ENCODE measurements around the gene ATP10A. TPM values are rescaled to one million over a fixed set of nuclear protein-coding genes. Genes with fewer than 3 reads are reported as not detected.
"Not testable (repeated sequence)": the region's sequence is repeated elsewhere in the genome, so short reads cannot be mapped to it uniquely, and the experiment has no call there.

ATP10A gene
- total RNA-seq, 1 experiment from 2014 or later: 2.0 TPM

DNA sequence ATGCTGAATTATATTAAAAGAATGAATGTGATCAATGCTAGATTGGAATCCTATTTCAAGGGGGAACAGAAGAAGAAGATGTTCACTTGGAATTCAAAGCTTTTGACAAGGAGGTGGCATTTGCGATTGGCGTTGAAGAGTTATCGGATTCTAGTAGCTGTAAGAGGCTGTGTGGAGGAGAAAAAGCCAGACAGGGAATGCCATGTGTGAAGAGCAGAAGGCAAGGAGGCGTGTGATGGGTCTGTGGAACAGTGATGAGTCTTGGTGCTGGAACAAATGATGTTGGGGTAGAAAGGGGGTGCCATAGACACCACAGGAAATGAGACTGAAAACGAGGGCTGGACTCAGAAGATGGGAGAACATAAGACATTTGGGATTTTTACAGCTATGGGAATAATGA, 30.5 kb upstream of the ATP10A start:
- no peaks in the 10 kb centered on the region for H3K27me3 ChIP-seq (ENCODE audit: control insufficient read depth, insufficient read depth, low read length)
- DNase-seq: no peak
- no peaks in the 10 kb centered on the region for H3K36me3 ChIP-seq (replicated peaks; ENCODE audit: control insufficient read depth, insufficient read depth, low read length)
- no peak overlapping the region for H3K4me3 ChIP-seq (ENCODE audit: insufficient read depth, low read depth, low read length)

DNA sequence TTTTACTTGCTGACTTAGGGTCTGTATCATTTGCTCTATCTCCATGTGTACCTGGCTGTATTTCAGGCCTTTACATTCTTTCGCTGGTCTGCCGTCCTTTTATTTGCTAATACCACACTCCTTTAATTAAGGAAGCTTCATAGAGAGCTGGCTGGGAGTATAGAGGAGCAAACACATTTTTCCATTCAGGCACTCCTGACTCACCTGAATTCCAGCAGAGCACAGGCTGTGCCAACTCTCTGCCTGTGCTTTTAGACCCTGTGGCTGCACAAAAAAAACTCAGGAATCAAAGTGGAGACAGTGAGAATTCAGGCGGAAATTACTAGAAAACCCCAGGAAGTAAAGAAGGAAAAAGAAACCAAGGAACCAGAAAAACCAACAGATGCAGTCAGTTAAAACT, 29.0 kb upstream of the ATP10A start:
- Histone ChIP-seq H3K36me3 (replicated peaks; ENCODE audit: control insufficient read depth, insufficient read depth, low read length) (no peaks in the 10 kb centered on the region), H3K4me3 (ENCODE audit: insufficient read depth, low read depth, low read length) (no peak overlapping the region), H3K27me3 (ENCODE audit: control insufficient read depth, insufficient read depth, low read length) (no peaks in the 10 kb centered on the region)
- DNase-seq: no peak

DNA sequence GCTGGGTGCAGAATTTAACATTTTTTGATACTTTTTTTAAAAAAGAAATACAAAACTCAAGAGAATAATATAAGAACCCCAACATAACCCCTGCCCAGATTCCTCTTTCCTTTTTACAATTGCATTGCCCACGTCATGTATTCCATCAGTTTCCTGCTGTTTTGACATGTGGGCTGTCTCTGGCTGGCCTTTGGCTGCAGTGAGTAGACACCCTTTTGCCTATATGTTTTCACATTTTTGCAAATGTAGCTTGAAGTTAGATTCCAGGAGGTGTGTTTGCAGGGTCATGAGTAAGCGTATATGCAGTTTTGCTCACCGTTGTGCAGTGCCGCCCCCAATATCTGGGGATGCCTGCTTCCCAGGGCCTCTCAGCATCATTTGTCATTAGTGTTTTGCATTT, 28.0 kb upstream of the ATP10A start:
- Histone ChIP-seq H3K36me3 (replicated peaks; ENCODE audit: control insufficient read depth, insufficient read depth, low read length) (no peaks in the 10 kb centered on the region), H3K27me3 (ENCODE audit: control insufficient read depth, insufficient read depth, low read length) (no peaks in the 10 kb centered on the region), H3K4me3 (ENCODE audit: insufficient read depth, low read depth, low read length) (no peak overlapping the region)
- DNase-seq: no peak

DNA sequence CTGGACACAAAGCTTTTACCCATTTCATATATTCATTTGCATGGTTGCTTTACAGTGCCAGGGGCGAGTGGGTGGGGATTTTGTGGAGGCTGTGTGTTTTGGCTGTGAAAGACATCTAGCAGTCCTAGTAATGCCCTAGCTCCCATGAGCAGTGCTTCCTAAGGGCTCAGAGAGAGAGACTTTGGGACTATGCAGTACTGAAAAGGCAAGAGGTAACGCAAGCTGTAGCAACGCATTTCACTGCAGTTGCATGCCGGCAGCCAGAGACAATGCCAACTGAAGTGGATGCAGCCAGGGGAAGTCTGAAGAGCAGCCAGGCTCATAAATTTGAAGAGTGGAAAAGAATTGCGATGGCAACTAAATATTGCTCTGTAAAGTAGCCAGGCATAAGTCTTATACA, 27.4 kb upstream of the ATP10A start:
- H3K4me3 ChIP-seq (ENCODE audit: insufficient read depth, low read depth, low read length): no peak overlapping the region
- DNase-seq: no peak
- no peaks in the 10 kb centered on the region for H3K27me3 ChIP-seq (ENCODE audit: control insufficient read depth, insufficient read depth, low read length)
- H3K36me3 ChIP-seq (replicated peaks; ENCODE audit: control insufficient read depth, insufficient read depth, low read length): no peaks in the 10 kb centered on the region

DNA sequence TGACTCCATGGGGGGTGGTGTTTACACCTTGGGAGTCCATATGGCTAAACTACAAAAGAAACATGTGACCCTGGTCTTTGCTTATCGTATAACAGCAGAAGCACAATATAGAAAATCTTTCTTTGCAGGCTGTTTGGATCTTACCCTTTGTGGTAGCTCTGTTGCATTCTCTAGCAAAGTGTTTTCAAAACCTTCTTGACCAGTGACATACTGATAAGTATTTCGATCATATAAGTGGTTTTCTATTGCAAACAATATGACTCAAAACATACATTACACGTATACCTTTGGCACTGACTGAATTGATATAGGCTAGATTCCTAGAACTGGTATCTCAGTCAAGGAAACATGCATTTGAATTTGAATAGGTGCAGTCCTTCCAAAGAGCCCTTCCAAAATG, 24.7 kb upstream of the ATP10A start:
- Histone ChIP-seq H3K4me3 (ENCODE audit: insufficient read depth, low read depth, low read length) (no peak overlapping the region), H3K36me3 (replicated peaks; ENCODE audit: control insufficient read depth, insufficient read depth, low read length) (no peaks in the 10 kb centered on the region)

DNA sequence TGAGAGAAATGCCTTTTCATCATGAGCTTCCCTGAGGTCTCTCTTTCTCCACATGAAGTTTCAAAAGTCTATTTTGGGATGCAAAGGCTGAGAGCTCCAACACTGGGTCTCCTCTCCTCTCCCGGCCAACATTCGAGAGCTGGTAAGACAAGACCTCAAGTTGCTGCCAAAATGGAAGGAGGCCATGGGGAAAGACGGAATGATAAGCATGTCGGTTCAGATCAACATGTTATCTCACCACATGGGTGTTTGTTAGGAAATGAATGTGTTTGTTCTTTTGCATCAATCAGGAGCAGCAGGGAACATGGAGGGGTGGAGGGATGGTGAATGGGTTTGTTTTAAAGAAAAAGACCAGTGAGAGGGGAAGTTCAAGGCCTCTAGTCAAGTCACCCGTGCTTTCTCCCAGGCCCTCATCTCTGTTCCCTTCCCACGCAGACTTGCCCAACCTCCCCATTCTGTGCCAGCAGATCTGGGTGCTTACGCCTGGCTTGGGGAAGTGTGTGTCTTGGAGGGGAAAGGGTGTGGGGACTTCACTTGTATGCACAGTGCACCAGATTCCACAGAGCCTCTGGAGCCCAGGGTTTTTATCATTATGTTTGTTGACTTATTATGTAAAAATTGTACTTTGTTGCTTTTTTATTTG, 23.5 kb upstream of the ATP10A start:
- no peaks in the 10 kb centered on the region for H3K36me3 ChIP-seq (replicated peaks; ENCODE audit: control insufficient read depth, insufficient read depth, low read length)
- no peak for DNase-seq

More for the DNA sequence above, 24.7 kb upstream of the ATP10A start:
- H3K27me3 ChIP-seq (ENCODE audit: control insufficient read depth, insufficient read depth, low read length): no peaks in the 10 kb centered on the region
- DNase-seq: no peak

DNA sequence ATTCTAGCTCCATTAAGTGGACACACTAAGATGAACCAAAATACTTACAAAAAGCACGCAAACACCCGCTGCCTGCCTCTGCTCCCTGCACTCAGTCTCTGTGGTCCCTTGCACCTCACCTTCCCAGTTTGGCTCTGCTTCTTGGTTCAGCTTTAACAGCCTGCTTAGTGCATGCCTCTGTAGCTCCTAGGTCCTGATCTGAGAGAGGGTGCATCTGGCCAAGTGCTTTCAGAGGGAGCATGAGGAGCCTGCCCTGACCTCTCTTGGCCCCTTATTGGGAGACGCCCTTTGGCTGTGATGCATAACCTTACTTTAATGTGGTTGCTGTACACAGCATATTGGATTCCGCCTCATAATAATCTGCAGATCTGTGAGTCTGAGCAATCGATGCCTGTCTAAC, 21.2 kb upstream of the ATP10A start:
- H3K36me3 ChIP-seq (replicated peaks; ENCODE audit: control insufficient read depth, insufficient read depth, low read length): no peaks in the 10 kb centered on the region
- no peak for DNase-seq
- no peaks in the 10 kb centered on the region for H3K27me3 ChIP-seq (ENCODE audit: control insufficient read depth, insufficient read depth, low read length)
- no peak overlapping the region for H3K4me3 ChIP-seq (ENCODE audit: insufficient read depth, low read depth, low read length)

More for the DNA sequence above, 23.5 kb upstream of the ATP10A start:
- Histone ChIP-seq H3K27me3 (ENCODE audit: control insufficient read depth, insufficient read depth, low read length) (no peaks in the 10 kb centered on the region), H3K4me3 (ENCODE audit: insufficient read depth, low read depth, low read length) (no peak overlapping the region)

DNA sequence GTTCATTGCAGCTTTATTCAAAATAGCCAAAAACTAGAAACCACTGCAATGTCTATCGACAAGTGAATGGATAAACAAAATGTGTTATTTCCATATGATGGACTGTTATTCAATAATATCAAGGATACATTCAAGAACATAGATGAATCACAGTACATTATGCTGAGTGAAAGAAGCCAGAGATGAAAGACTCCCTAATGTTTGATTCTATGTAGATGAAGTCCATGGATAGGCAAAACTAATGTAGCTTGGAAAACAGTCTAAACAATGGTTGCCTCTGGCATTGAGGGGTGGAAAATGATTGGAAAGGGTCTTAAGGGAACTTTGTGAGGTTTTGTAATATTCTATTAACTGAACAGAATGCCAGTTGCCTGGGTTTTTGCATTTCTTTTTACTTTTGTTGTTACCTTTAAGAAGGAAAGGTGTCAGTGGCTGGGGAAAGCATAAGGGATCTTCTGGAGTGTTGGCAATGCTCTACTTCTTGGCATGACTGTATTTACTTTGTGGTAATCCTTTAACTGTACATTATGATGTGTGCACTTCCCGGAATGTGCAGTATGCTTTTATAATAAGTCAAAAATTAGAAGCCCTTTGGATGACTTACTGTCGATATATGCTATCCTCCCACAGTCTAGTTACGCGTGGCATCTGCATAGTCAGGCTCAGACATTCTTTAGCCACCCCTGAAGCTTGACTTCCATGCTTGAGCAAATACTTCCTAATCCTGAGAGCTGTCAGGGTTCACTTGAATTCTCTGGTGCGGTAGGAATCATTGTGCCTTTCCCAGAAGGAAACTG, 20.5 kb upstream of the ATP10A start:
- no peaks in the 10 kb centered on the region for H3K36me3 ChIP-seq (replicated peaks; ENCODE audit: control insufficient read depth, insufficient read depth, low read length)
- H3K4me3 ChIP-seq (ENCODE audit: insufficient read depth, low read depth, low read length): no peak overlapping the region
- no peaks in the 10 kb centered on the region for H3K27me3 ChIP-seq (ENCODE audit: control insufficient read depth, insufficient read depth, low read length)
- no peak for DNase-seq

DNA sequence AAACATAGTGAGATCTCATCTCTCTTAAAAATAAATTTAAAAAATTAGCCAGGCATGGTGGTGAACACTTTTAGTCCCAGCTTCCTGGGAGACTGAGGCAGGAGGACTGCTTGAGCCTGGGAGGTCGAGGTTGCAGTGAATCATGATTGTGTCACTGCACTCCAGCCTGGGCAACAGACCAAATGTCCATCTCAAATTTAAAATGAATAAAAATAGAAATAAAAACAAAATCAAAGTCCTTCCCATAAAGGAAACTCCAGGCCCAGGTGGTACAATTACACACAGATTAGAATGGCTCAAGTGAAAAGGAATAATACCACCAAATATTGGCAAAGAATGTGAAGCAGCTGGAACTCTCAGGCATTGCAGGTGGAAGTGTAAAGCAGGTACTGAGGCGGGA, 19.3 kb upstream of the ATP10A start:
- Histone ChIP-seq H3K4me3 (ENCODE audit: insufficient read depth, low read depth, low read length) (no peak overlapping the region), H3K27me3 (ENCODE audit: control insufficient read depth, insufficient read depth, low read length) (no peaks in the 10 kb centered on the region), H3K36me3 (replicated peaks; ENCODE audit: control insufficient read depth, insufficient read depth, low read length) (no peaks in the 10 kb centered on the region)
- no peak for DNase-seq

DNA sequence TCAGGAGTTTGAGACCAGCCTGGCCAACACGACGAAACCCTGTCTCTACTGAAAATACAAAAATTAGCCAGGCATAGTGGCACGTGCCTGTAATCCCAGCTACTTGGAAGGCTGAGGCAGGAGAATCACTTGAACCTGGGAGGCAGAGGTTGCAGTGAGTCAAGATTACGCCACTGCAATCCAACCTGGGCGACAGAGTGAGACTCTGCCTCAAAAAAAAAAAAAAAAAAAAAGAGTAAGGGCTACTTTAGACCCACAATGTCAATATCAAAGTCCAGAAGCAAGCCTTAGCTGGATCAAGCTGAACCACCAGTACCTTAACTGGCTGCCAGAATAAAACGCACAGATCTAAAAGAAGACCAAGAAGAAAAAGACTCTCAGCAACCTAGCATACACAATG, 17.8 kb upstream of the ATP10A start:
- DNase-seq; H3K36me3 ChIP-seq (replicated peaks; ENCODE audit: control insufficient read depth, insufficient read depth, low read length); H3K27me3 ChIP-seq (ENCODE audit: control insufficient read depth, insufficient read depth, low read length); H3K4me3 ChIP-seq (ENCODE audit: insufficient read depth, low read depth, low read length): not testable (repeated sequence)

DNA sequence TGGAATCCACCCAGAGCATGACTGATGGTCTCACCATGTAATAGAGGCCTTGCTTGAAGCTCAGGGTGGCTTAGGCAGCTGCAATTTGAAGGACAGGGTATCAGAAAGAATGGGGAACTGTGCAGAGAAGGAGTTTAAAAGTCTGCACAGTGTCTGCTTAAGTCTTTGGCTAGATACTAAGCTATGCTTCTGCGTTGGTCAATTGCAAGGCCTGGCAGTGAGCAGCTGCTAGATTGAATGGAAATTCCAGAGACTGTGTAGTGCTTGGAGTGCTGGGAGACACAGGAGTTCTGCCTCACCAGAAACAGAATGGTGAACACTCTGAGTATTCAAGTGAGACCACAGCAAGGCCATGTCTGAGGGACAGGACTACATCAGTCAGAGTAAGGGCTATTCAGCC, 17.3 kb upstream of the ATP10A start:
- Histone ChIP-seq H3K27me3 (ENCODE audit: control insufficient read depth, insufficient read depth, low read length) (no peaks in the 10 kb centered on the region), H3K4me3 (ENCODE audit: insufficient read depth, low read depth, low read length) (no peak overlapping the region), H3K36me3 (replicated peaks; ENCODE audit: control insufficient read depth, insufficient read depth, low read length) (no peaks in the 10 kb centered on the region)
- no peak for DNase-seq

DNA sequence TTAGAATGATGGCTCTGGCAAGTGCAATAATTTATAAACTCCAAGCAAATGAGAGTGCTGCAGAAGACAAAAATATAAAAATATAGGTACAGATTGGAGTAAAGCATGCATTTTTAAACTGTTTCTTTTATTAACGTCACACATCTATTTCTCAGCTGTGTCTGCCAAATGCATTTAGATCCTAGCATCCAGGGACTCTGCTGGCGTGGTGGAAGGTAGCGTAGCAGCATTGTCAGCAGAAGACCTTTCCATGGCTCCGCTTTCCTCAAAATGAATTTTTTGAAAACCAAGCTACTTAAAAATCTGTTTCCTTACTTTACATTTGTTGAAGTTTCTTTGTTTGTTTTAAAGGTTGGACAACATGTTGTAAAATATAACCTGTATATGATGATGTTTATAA, 16.3 kb upstream of the ATP10A start:
- Histone ChIP-seq H3K36me3 (replicated peaks; ENCODE audit: control insufficient read depth, insufficient read depth, low read length) (no peaks in the 10 kb centered on the region), H3K27me3 (ENCODE audit: control insufficient read depth, insufficient read depth, low read length) (no peaks in the 10 kb centered on the region), H3K4me3 (ENCODE audit: insufficient read depth, low read depth, low read length) (no peak overlapping the region)
- DNase-seq: no peak

DNA sequence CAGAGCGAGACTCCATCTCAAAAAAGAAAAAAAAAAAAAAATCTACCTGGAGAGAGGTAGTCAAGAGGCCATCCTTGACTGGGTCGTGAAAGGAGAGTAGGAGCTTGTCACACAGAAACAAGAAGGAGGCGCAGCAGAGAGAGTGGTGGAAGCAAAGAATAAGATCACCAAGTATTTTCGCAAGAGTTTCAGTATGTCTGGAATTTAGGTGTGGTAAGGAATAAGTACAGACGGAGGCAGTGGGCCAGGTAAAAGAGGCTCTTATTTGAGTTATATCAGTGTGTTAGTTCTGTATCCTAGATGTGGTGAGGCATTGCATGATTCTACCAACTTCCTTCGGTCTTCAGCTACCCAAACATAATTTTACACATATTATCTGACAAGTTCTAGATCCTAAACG, 14.6 kb upstream of the ATP10A start:
- Histone ChIP-seq H3K4me3 (ENCODE audit: insufficient read depth, low read depth, low read length) (no peak overlapping the region), H3K27me3 (ENCODE audit: control insufficient read depth, insufficient read depth, low read length) (no peaks in the 10 kb centered on the region), H3K36me3 (replicated peaks; ENCODE audit: control insufficient read depth, insufficient read depth, low read length) (no peaks in the 10 kb centered on the region)
- DNase-seq: no peak

DNA sequence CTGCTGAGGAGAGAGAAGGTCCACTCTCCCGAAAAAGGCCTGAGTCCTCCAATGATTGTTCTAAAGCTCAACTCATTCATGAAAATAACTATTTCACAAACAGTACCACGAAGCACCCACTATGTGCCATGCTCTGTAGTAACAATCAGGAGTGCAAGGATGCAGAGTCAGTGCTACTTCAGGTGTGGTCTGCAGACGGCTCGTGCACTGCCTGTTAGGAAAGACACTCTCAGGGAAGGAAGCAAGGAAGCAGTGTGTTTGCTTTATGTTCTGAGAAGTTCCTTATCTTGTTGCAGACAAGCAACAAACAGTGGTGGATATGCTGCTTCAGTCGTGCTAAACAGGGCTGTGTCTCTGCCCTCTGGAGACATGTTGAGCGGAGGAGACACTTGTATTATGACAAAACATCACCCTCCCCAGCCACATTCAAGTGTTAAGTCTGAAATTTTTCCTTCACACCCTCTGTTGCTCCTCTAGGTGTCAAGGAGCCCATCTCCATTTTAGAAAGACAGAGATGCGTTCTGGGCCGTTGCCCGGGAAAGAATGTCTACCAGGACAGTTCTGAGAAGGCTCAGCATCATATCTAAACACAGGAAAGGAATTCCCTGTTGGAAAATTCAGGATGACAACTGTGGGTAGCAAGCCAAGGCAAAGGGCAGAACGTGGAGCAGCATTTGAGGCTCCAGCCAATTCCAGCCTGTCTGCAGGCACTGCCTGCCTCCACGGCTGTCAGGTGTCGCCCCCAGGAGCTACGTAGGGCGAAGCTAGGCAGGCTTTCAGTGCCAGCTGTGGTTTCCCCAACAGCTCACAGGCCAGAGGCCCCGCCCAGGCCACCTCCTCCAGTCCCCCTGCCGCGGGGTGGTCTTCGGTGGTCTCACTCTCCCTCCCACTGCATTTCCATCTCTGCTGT, 13.4 kb upstream of the ATP10A start:
- Histone ChIP-seq H3K36me3 (replicated peaks; ENCODE audit: control insufficient read depth, insufficient read depth, low read length) (no peaks in the 10 kb centered on the region), H3K27me3 (ENCODE audit: control insufficient read depth, insufficient read depth, low read length) (no peaks in the 10 kb centered on the region), H3K4me3 (ENCODE audit: insufficient read depth, low read depth, low read length) (no peak overlapping the region)
- no peak for DNase-seq

DNA sequence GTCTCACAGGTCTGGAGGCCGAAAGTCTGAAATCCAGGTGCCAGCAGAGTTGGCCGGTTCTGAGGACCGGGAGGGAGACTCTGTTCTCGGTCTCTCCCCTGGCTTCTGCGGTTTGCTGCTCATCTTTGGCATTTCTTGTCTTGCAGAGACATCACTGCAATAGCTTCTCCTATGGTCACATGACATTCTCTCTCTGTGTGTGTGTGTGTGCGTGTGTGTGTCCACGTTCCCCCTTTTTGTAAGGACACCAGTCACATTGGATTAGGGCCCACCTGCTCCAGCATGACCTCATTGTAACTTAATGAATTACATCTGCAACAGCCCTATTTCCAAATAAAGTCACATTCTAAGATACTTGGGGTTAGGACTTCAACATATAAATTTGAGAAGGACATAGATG, 12.4 kb upstream of the ATP10A start:
- H3K36me3 ChIP-seq (replicated peaks; ENCODE audit: control insufficient read depth, insufficient read depth, low read length): no peaks in the 10 kb centered on the region
- H3K4me3 ChIP-seq (ENCODE audit: insufficient read depth, low read depth, low read length): no peak overlapping the region
- no peak for DNase-seq
- H3K27me3 ChIP-seq (ENCODE audit: control insufficient read depth, insufficient read depth, low read length): no peaks in the 10 kb centered on the region

Data from H7 (cell line).